ENCODE results near the gene MX2.

MX2 gene

DNA sequence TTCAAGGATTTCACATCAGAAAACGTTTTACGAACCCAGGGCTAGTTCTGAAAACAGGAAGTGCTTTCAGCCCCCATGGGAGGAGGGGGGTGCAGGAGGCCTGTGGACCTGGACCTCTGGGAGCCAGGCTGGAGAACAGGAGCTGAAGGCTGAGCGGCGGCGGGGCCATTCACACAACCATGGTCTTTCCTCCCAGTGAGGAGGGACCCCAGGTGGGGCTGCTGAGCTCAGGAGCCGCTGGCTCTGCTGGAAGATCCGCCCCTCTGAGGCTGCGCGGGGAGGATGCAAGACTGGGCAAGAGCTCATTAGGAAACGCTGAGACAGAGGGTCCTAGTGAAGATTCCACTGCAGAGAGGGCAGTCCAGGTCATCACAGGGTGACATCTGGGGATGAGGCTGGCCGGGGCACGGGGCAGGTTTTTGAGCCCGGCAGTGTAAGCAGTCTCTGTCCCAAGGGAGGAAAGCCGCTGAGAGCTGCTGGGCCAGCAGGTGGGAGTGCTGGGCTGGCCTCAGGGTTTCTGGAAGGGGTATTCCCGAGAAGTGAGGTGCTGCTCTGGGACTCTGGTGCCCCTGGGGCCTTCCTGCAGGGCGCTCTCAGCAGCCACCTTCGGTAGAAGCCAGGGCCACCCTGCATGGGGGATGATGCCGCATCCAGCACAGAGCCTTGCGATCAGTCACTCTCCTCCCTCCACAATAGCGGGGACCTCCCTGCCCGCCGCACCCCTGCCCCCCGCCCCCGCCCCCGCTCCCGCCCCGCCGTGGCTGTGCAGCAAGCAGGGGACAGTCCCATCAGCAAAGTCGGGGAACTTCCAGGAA, 7.5 kb downstream of the MX2 start:
- H3K4me3 ChIP-seq (ENCODE audit: severe bottlenecking), result no peak overlapping the region
- DNase-seq (ENCODE audit: low spot score) (no peak), ATAC-seq (ENCODE audit: low read depth) (no peak)
- H3K27ac ChIP-seq (ENCODE audit: poor library complexity, severe bottlenecking), result no peak overlapping the region
- no peaks in the 10 kb centered on the region for H3K27me3 ChIP-seq (ENCODE audit: insufficient read depth, poor library complexity, severe bottlenecking)
- no peaks in the 10 kb centered on the region for H3K9me3 ChIP-seq (ENCODE audit: severe bottlenecking)
- H3K4me1 ChIP-seq (ENCODE audit: insufficient read depth, poor library complexity, severe bottlenecking), result peaks cover 10% of the 10 kb centered on the region
- TF ChIP-seq, protein P1, sequence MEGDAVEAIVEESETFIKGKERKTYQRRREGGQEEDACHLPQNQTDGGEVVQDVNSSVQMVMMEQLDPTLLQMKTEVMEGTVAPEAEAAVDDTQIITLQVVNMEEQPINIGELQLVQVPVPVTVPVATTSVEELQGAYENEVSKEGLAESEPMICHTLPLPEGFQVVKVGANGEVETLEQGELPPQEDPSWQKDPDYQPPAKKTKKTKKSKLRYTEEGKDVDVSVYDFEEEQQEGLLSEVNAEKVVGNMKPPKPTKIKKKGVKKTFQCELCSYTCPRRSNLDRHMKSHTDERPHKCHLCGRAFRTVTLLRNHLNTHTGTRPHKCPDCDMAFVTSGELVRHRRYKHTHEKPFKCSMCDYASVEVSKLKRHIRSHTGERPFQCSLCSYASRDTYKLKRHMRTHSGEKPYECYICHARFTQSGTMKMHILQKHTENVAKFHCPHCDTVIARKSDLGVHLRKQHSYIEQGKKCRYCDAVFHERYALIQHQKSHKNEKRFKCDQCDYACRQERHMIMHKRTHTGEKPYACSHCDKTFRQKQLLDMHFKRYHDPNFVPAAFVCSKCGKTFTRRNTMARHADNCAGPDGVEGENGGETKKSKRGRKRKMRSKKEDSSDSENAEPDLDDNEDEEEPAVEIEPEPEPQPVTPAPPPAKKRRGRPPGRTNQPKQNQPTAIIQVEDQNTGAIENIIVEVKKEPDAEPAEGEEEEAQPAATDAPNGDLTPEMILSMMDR (IDR thresholded peaks at IDR 0.05; ENCODE audit: poor library complexity, severe bottlenecking), result no peak
- no peaks in the 10 kb centered on the region for H3K36me3 ChIP-seq (ENCODE audit: low read depth)

DNA sequence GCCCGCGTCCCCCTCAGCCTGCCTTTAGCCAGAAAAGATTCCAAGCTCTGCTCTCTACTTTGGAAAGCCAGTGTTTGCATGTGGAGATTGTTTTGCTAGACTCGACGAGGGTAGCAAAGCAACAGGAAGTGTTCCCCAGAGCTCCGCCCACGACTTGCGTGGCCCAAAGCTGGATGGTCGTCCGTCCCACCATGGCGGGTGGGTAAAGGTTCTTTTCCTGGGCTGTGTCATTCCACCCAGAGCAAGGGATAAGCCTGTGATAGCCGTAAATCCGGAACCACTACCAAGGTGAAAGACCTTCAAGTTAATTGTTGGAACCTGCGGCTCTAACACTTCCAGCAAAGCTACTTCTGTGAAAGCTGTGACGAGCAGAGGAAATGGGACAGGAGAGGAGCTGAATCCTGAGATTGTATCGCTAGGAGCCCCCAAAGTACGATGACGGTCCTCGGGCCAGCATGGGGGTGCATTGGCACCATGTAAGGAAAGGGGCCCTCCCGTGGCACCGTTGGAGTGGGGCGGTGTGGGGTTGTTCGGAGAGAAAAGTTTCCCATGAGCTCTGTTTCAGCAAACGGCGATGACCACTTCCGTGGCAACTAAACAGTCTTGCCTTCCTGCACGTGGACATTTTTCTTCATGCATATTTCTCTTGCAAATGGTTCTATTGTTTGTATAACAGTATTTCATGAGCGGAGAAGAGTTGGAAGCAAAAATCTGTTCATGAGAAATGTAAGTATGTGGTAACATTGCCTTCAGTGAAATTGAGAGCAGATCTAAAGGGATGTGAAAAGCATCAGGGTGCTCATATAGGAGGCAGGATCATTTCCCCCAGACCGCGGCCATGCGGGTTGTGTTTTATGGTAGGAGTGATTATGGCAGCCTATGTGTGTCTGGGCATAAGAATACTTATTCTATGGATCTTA, 8.4 kb downstream of the MX2 start:
- Histone ChIP-seq H3K36me3 (ENCODE audit: low read depth) (no peaks in the 10 kb centered on the region), H3K27me3 (ENCODE audit: insufficient read depth, poor library complexity, severe bottlenecking) (no peaks in the 10 kb centered on the region), H3K27ac (ENCODE audit: poor library complexity, severe bottlenecking) (no peak overlapping the region), H3K4me1 (ENCODE audit: insufficient read depth, poor library complexity, severe bottlenecking) (peaks cover 10% of the 10 kb centered on the region), H3K4me3 (ENCODE audit: severe bottlenecking) (no peak overlapping the region), H3K9me3 (ENCODE audit: severe bottlenecking) (no peaks in the 10 kb centered on the region)
- TF ChIP-seq, protein P1 (IDR thresholded peaks at IDR 0.05; ENCODE audit: poor library complexity, severe bottlenecking), result no peak
- no peak for DNase-seq (ENCODE audit: low spot score)
- no peak for ATAC-seq (ENCODE audit: low read depth)

DNA sequence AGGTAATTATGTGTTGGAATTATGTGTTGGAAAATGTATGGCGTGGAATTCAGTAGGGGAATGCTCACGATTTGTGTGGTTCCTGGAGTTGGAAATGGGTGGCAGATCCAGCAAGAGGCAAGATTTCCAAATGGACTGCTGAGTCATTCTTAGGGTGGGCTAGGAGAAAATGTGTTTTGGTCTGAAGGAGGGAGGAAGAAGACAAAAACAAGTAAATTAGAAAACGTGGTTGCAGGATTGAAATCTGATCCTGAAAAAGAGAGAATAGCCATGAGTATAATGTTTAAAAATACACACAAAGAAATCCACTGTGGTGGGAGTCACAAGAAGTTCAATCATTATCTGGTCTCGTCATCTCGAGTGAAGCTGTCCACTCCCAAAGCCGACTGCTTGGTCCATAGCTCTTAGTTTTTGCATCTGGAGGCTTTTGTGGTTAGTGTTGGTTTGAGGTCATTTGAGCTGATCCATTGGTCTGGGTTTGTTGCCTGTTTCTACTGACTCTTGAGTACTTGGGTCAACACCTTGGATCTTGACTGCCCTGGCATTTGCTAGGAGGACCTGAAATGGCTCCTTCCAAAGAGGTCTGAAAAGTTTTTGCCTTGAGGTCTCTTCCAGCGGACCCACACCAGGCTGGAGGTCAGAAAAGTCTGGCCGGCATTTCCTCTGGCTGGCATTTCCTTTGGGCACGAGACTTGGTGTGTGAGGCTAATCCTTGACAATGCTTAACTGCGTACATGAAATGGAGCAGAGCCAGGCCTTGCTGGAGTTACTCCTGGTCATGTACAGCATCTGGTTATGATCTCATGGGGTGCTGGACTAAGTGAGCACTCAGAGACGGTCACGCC, 9.2 kb downstream of the MX2 start:
- no peak overlapping the region for H3K27ac ChIP-seq (ENCODE audit: poor library complexity, severe bottlenecking)

DNA sequence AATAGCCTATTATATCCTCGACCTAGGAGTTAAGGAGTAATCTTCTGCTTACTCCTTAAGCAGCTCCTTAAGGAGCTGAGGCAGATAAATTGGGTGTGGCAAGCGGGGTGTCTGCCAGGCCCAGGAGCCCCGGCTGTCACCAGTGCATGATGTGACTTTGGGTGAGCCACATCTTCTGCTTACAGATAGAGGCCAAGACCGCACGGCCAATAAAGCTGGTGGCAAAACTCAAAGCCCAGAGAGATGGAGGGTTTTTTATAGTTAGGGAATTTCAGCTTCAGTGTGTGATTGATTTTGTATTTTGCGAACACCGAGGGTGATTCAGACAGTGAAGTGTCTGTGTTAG, 9.8 kb downstream of the MX2 start:
- H3K9me3 ChIP-seq (ENCODE audit: severe bottlenecking), result no peaks in the 10 kb centered on the region
- H3K4me1 ChIP-seq (ENCODE audit: insufficient read depth, poor library complexity, severe bottlenecking), result peaks cover 6% of the 10 kb centered on the region
- TF ChIP-seq, protein P1 (IDR thresholded peaks at IDR 0.05; ENCODE audit: poor library complexity, severe bottlenecking), result no peak
- H3K27ac ChIP-seq (ENCODE audit: poor library complexity, severe bottlenecking), result no peak overlapping the region
- no peak overlapping the region for H3K4me3 ChIP-seq (ENCODE audit: severe bottlenecking)
- no peak for ATAC-seq (ENCODE audit: low read depth)
- no peak for DNase-seq (ENCODE audit: low spot score)
- H3K36me3 ChIP-seq (ENCODE audit: low read depth), result no peaks in the 10 kb centered on the region
- H3K27me3 ChIP-seq (ENCODE audit: insufficient read depth, poor library complexity, severe bottlenecking), result no peaks in the 10 kb centered on the region

More for the DNA sequence above, 9.2 kb downstream of the MX2 start:
- TF ChIP-seq, protein P1 (IDR thresholded peaks at IDR 0.05; ENCODE audit: poor library complexity, severe bottlenecking), result no peak
- no peak overlapping the region for H3K4me3 ChIP-seq (ENCODE audit: severe bottlenecking)
- H3K4me1 ChIP-seq (ENCODE audit: insufficient read depth, poor library complexity, severe bottlenecking), result peaks cover 10% of the 10 kb centered on the region
- no peaks in the 10 kb centered on the region for H3K9me3 ChIP-seq (ENCODE audit: severe bottlenecking)
- H3K27me3 ChIP-seq (ENCODE audit: insufficient read depth, poor library complexity, severe bottlenecking), result no peaks in the 10 kb centered on the region
- no peaks in the 10 kb centered on the region for H3K36me3 ChIP-seq (ENCODE audit: low read depth)
- DNase-seq (ENCODE audit: low spot score) (no peak), ATAC-seq (ENCODE audit: low read depth) (no peak)
